MM.1S (cell line): ENCODE data around the gene OMG.

Experiments
- CTCF ChIP-seq: fragments of 300-600 bp; sonication (generic); IDR thresholded peaks from 2 replicates; pipeline ENCODE4 v1.5.1; 2016; ENCODE audit warnings: antibody characterized with exemption, low read length, mixed read lengths
- EZH2 ChIP-seq: fragments of 300-600 bp; sonication (generic); optimal IDR thresholded peaks from 2 replicates; pipeline ENCODE3; 2017; ENCODE audit warnings: low read depth, mild to moderate bottlenecking, antibody characterized with exemption, low read length, mixed read lengths
- EZH2phosphoT487 ChIP-seq: fragments of 300-600 bp; sonication (generic); IDR thresholded peaks from 2 replicates; pipeline ENCODE4 v1.6.1; 2018; ENCODE audit warnings: antibody characterized with exemption, low read length

GRCh38 chr17:31339906-31340661 lies 43.0 kb upstream of the OMG start:
- TF ChIP-seq CTCF = no peak
- TF ChIP-seq EZH2 = no peak
- no peak for TF ChIP-seq EZH2phosphoT487
